ENCODE data around the gene GPRASP2.
"Not testable (repeated sequence)": the region's sequence is repeated elsewhere in the genome, so short reads cannot be mapped to it uniquely, and the experiment has no call there.

- TF ChIP-seq CTCF, POLR2AphosphoS5 (IDR thresholded peaks at IDR 0.05): not testable (repeated sequence)
These were observed 45.2 kb upstream of the GPRASP2 start for GRCh38 chrX:102667034-102667433.
